ENCODE measurements around the gene FAXDC2. TPM values are rescaled to one million over a fixed set of nuclear protein-coding genes. Genes with fewer than 3 reads are reported as not detected.

Gene FAXDC2
- total RNA-seq, 1 experiment from 2014 or later = 0.95 TPM

- Mint-ChIP-seq H3K27ac (ENCODE audit: unreplicated experiment) (no peak overlapping the region), H3K9me3 (ENCODE audit: unreplicated experiment) (no peaks in the 10 kb centered on the region), H3K4me3 (ENCODE audit: unreplicated experiment) (no peak overlapping the region), H3K4me1 (ENCODE audit: low read depth, unreplicated experiment) (no peaks in the 10 kb centered on the region), H3K27me3 (ENCODE audit: insufficient read depth, unreplicated experiment) (no peaks in the 10 kb centered on the region), H3K36me3 (ENCODE audit: insufficient read depth, unreplicated experiment) (peaks cover 66% of the 10 kb centered on the region)
- H3K9me3 ChIP-seq = no peaks in the 10 kb centered on the region
- DNase-seq = no peak
- POLR2A ChIA-PET = no interaction called here
- peaks cover 3% of the 10 kb centered on the region; the same call in 1 of the 2 replicates for H3K36me3 ChIP-seq (ENCODE audit: control insufficient read depth, insufficient read depth, low read length)
- intact Hi-C loops (cut with micrococcal nuclease; ENCODE audit: unreplicated experiment) = no loop called here
- no TSS peak for BruUV-seq (replicated peaks)
- no peaks in the 10 kb centered on the region for H3K4me1 ChIP-seq
- H3K4me3 ChIP-seq (ENCODE audit: low read depth, low read length) = no peak overlapping the region
- H3K27me3 ChIP-seq (replicated peaks; ENCODE audit: control insufficient read depth, insufficient read depth, low read length) = no peaks in the 10 kb centered on the region
- no peak for TF ChIP-seq CTCF (IDR thresholded peaks at IDR 0.05; ENCODE audit: insufficient read depth in 1 of 2, low read depth in 1 of 2, low read length in 1 of 2, severe bottlenecking in 1 of 2, unreplicated experiment in 1 of 2)
- CTCF ChIA-PET = no interaction called here
Observed at GRCh38 chr5:154866841-154867240, 16.4 kb upstream of the FAXDC2 start.

GRCh38 chr5:154865466-154866184 is 15.2 kb upstream of the FAXDC2 start:
- Mint-ChIP-seq H3K27me3 (ENCODE audit: insufficient read depth, unreplicated experiment) (no peaks in the 10 kb centered on the region), H3K4me3 (ENCODE audit: unreplicated experiment) (no peak overlapping the region), H3K4me1 (ENCODE audit: low read depth, unreplicated experiment) (no peaks in the 10 kb centered on the region), H3K27ac (ENCODE audit: unreplicated experiment) (no peak overlapping the region), H3K9me3 (ENCODE audit: unreplicated experiment) (no peaks in the 10 kb centered on the region), H3K36me3 (ENCODE audit: insufficient read depth, unreplicated experiment) (peaks cover 54% of the 10 kb centered on the region)
- no peaks in the 10 kb centered on the region; the same call in 1 of the 2 replicates for H3K4me1 ChIP-seq
- no peaks in the 10 kb centered on the region for H3K9me3 ChIP-seq
- peaks cover 3% of the 10 kb centered on the region; the same call in 1 of the 2 replicates for H3K36me3 ChIP-seq (ENCODE audit: control insufficient read depth, insufficient read depth, low read length)
- TF ChIP-seq CTCF (IDR thresholded peaks at IDR 0.05; ENCODE audit: insufficient read depth in 1 of 2, low read depth in 1 of 2, low read length in 1 of 2, severe bottlenecking in 1 of 2, unreplicated experiment in 1 of 2) = no peak
- H3K27me3 ChIP-seq (replicated peaks; ENCODE audit: control insufficient read depth, insufficient read depth, low read length) = no peaks in the 10 kb centered on the region
- no peak for DNase-seq
- BruUV-seq (replicated peaks) = no TSS peak
- intact Hi-C loops (cut with micrococcal nuclease; ENCODE audit: unreplicated experiment) = no loop called here
- no peak overlapping the region for H3K4me3 ChIP-seq (ENCODE audit: low read depth, low read length)
- POLR2A ChIA-PET = no interaction called here
- CTCF ChIA-PET = no interaction called here

- Mint-ChIP-seq H3K4me3 (ENCODE audit: unreplicated experiment) (no peak overlapping the region), H3K36me3 (ENCODE audit: insufficient read depth, unreplicated experiment) (peaks cover 38% of the 10 kb centered on the region), H3K27me3 (ENCODE audit: insufficient read depth, unreplicated experiment) (no peaks in the 10 kb centered on the region), H3K27ac (ENCODE audit: unreplicated experiment) (no peak overlapping the region), H3K4me1 (ENCODE audit: low read depth, unreplicated experiment) (peaks cover 12% of the 10 kb centered on the region), H3K9me3 (ENCODE audit: unreplicated experiment) (no peaks in the 10 kb centered on the region)
- H3K4me3 ChIP-seq (ENCODE audit: low read depth, low read length) = no peak overlapping the region
- peaks cover 3% of the 10 kb centered on the region; the same call in 1 of the 2 replicates for H3K36me3 ChIP-seq (ENCODE audit: control insufficient read depth, insufficient read depth, low read length)
- H3K27me3 ChIP-seq (replicated peaks; ENCODE audit: control insufficient read depth, insufficient read depth, low read length) = no peaks in the 10 kb centered on the region
- peaks cover 7% of the 10 kb centered on the region for H3K4me1 ChIP-seq
- intact Hi-C loops (cut with micrococcal nuclease; ENCODE audit: unreplicated experiment) = no loop called here
- DNase-seq = no peak
- no TSS peak for BruUV-seq (replicated peaks)
- no peak for TF ChIP-seq CTCF (IDR thresholded peaks at IDR 0.05; ENCODE audit: insufficient read depth in 1 of 2, low read depth in 1 of 2, low read length in 1 of 2, severe bottlenecking in 1 of 2, unreplicated experiment in 1 of 2)
- ChIA-PET POLR2A (no interaction called here), CTCF (no interaction called here)
- H3K9me3 ChIP-seq = no peaks in the 10 kb centered on the region
Observed at GRCh38 chr5:154863291-154864080, 13.1 kb upstream of the FAXDC2 start.
